ENCODE results near the gene CIAO3.

DNA sequence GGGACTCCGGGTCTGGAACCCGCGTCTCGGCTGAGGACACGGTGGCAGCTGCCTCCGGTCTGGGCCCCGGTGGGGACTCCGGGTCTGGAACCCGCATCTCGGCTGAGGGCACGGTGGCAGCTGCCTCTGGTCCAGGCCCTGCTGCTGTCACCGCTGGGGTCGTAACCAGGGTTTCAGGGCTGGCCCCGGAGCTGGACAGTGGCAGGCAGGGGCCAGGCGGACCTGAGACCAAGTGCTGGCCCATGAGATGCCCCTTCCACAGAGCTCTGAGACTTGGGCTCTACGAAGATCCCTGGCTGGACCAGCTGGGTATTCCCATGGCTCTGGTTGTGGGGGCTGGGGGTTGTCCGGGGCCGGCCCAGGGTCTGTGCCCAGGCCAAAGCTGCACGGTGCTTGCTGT lies 43.6 kb upstream of the CIAO3 start:
- TF ChIP-seq CTCF (IDR thresholded peaks at IDR 0.05) (no peak), POLR2A (IDR thresholded peaks at IDR 0.05) (no peak)
